ENCODE data around the gene HSPBP1.

DNA sequence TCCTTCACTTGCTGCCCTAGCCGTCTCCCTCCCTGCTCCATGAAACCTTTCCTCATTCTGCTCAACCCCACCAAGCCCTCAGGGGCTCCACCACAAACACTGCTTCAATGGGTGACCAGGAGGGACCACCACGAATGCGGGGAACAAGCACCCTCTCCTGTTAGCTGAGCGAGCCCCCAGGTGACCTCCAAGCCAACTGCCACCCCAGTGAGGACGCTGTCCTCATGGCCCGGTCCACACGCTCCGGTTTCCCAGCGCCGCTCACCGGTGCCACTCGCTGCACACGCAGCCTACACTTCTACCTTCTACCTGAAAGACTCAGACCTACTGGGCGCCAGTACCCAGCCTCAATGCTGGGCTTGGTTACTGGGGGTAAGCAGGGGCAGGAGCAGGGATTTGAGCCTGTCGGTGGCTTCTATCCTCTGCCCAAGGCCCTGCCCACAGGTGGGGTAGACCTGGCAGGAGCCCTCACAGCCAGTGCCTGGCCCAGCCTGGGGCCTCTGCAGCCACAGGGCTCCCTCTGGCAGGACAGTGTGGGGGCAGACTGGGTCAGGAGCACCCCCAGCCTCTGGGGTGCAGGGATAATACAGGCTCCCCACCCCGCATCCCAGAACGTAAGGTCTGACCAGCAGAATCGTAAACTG is 50.6 kb downstream of the HSPBP1 start:
- TF ChIP-seq, protein P1, sequence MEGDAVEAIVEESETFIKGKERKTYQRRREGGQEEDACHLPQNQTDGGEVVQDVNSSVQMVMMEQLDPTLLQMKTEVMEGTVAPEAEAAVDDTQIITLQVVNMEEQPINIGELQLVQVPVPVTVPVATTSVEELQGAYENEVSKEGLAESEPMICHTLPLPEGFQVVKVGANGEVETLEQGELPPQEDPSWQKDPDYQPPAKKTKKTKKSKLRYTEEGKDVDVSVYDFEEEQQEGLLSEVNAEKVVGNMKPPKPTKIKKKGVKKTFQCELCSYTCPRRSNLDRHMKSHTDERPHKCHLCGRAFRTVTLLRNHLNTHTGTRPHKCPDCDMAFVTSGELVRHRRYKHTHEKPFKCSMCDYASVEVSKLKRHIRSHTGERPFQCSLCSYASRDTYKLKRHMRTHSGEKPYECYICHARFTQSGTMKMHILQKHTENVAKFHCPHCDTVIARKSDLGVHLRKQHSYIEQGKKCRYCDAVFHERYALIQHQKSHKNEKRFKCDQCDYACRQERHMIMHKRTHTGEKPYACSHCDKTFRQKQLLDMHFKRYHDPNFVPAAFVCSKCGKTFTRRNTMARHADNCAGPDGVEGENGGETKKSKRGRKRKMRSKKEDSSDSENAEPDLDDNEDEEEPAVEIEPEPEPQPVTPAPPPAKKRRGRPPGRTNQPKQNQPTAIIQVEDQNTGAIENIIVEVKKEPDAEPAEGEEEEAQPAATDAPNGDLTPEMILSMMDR (conservative IDR thresholded peaks at IDR 0.05; ENCODE audit: low read depth, low read length): no peak
- TF ChIP-seq FOS (IDR thresholded peaks at IDR 0.05; ENCODE audit: low read depth, low read length) (no peak), SMC3 (IDR thresholded peaks at IDR 0.05; ENCODE audit: low read depth, low read length) (no peak), MXI1 (IDR thresholded peaks at IDR 0.05; ENCODE audit: borderline replicate concordance, low read depth, low read length) (no peak), POLR2A (IDR thresholded peaks at IDR 0.05; ENCODE audit: low read depth, low read length) (no peak), RAD21 (IDR thresholded peaks at IDR 0.05; ENCODE audit: low read length) (no peak), RCOR1 (IDR thresholded peaks at IDR 0.05; ENCODE audit: insufficient replicate concordance, low read length) (no peak), RFX5 (IDR thresholded peaks at IDR 0.05; ENCODE audit: low read depth, low read length) (no peak)
- TF ChIP-seq, protein P2, sequence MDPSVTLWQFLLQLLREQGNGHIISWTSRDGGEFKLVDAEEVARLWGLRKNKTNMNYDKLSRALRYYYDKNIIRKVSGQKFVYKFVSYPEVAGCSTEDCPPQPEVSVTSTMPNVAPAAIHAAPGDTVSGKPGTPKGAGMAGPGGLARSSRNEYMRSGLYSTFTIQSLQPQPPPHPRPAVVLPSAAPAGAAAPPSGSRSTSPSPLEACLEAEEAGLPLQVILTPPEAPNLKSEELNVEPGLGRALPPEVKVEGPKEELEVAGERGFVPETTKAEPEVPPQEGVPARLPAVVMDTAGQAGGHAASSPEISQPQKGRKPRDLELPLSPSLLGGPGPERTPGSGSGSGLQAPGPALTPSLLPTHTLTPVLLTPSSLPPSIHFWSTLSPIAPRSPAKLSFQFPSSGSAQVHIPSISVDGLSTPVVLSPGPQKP (IDR thresholded peaks at IDR 0.05; ENCODE audit: borderline replicate concordance, low read depth, low read length): no peak
